NT2/D1 (cell line): Measurements from ENCODE around the gene SPOCK1.

ENCODE experiments used
- SUZ12 ChIP-seq: IDR thresholded peaks from 2 replicates; pipeline ENCODE4 v1.6.1; 2011; ENCODE audit not compliant: insufficient read length, insufficient read depth; ENCODE audit errors: extremely low read depth
- YY1 ChIP-seq: IDR thresholded peaks from 2 replicates; pipeline ENCODE4 v1.6.1; 2011; ENCODE audit not compliant: insufficient read length, insufficient read depth
- ZNF274 ChIP-seq: IDR thresholded peaks from 2 replicates; pipeline ENCODE4 v1.6.1; 2011; ENCODE audit warnings: mild to moderate bottlenecking, low read depth, low read length

DNA sequence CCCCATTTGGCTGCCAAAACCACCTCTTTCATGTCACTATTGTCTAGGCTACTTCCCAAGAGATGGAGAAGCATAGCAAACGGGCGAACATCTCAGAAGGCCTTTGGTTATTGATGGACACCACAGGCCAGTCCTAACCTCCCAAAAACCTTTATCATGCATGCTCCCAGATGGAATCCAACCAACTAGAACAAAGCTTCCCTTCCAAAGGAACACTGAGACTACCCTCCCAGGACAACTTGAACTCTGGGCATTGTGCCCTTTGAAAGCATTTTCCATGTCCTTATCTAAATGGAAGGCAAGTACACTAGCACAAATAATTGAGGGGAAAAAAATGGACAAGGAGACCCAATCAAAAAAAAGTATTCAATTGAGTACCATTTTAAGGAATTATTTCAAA is 65.6 kb downstream of the SPOCK1 start:
- no peak for TF ChIP-seq ZNF274
- TF ChIP-seq YY1 = no peak
- TF ChIP-seq SUZ12 = no peak
